ENCODE measurements around the gene ZFAND3.

The ZFAND3 gene

GRCh38 chr6:38054527-38055202 lies 235.1 kb downstream of the ZFAND3 start:
- H2AFZ ChIP-seq (ENCODE audit: low read depth, low read length): no peak overlapping the region
- no peak for TF ChIP-seq EZH2 (IDR thresholded peaks at IDR 0.05; ENCODE audit: borderline replicate concordance, low read depth, low read length, severe bottlenecking)
- TF ChIP-seq, protein P1, sequence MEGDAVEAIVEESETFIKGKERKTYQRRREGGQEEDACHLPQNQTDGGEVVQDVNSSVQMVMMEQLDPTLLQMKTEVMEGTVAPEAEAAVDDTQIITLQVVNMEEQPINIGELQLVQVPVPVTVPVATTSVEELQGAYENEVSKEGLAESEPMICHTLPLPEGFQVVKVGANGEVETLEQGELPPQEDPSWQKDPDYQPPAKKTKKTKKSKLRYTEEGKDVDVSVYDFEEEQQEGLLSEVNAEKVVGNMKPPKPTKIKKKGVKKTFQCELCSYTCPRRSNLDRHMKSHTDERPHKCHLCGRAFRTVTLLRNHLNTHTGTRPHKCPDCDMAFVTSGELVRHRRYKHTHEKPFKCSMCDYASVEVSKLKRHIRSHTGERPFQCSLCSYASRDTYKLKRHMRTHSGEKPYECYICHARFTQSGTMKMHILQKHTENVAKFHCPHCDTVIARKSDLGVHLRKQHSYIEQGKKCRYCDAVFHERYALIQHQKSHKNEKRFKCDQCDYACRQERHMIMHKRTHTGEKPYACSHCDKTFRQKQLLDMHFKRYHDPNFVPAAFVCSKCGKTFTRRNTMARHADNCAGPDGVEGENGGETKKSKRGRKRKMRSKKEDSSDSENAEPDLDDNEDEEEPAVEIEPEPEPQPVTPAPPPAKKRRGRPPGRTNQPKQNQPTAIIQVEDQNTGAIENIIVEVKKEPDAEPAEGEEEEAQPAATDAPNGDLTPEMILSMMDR (IDR thresholded peaks at IDR 0.05; ENCODE audit: borderline replicate concordance, extremely low read depth, low read length, poor library complexity, severe bottlenecking): no peak
- H3K9me3 ChIP-seq (ENCODE audit: insufficient read depth, low read length, severe bottlenecking): no peaks in the 10 kb centered on the region
- no peak for ATAC-seq (ENCODE audit: insufficient read depth, low read depth)
- H4K20me1 ChIP-seq (ENCODE audit: insufficient read depth, low read length): peaks cover 22% of the 10 kb centered on the region; the same call in 1 of the 2 replicates
- H3K27ac ChIP-seq (ENCODE audit: low read length): no peak overlapping the region
- H3K36me3 ChIP-seq (ENCODE audit: insufficient read depth, low read length): no peaks in the 10 kb centered on the region
- H3K9ac ChIP-seq (ENCODE audit: low read depth, low read length): no peak overlapping the region
- H3K4me1 ChIP-seq (ENCODE audit: insufficient read depth, low read length): no peaks in the 10 kb centered on the region
- DNase-seq: no peak
- peaks cover 37% of the 10 kb centered on the region for H3K79me2 ChIP-seq (ENCODE audit: insufficient read depth, low read length)
- no peak overlapping the region for H3K4me3 ChIP-seq (ENCODE audit: low read depth in 1 of 2, low read length in 2 of 2)
- no peaks in the 10 kb centered on the region for H3K27me3 ChIP-seq (ENCODE audit: insufficient read depth, low read length, poor library complexity)
- H3K4me2 ChIP-seq (ENCODE audit: insufficient read depth, low read length): no peak overlapping the region

DNA sequence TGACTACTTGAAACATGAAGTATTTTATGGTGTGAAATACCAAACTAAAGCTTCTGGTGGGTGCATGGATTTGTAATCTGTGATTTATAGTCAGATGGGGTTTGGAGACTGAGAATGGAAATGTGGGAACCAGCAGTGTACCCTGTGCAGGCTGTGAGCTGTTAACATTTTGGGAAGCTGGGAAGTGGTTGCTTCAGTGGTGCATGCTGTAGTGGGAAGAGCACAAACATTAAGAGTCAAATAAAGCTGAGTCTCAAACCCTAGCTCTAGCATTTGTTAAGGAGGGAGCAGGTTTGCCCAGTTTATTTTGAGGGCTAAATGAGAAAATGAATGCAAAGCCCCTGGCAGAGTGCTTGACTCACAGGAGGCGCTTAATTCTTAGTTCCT lies 235.7 kb downstream of the ZFAND3 start:
- Histone ChIP-seq H3K27ac (ENCODE audit: low read length) (no peak overlapping the region), H3K9ac (ENCODE audit: low read depth, low read length) (no peak overlapping the region), H2AFZ (ENCODE audit: low read depth, low read length) (no peak overlapping the region), H3K4me1 (ENCODE audit: insufficient read depth, low read length) (no peaks in the 10 kb centered on the region), H4K20me1 (ENCODE audit: insufficient read depth, low read length) (peaks cover 22% of the 10 kb centered on the region; the same call in 1 of the 2 replicates), H3K4me2 (ENCODE audit: insufficient read depth, low read length) (no peak overlapping the region), H3K79me2 (ENCODE audit: insufficient read depth, low read length) (peaks cover 37% of the 10 kb centered on the region), H3K36me3 (ENCODE audit: insufficient read depth, low read length) (no peaks in the 10 kb centered on the region), H3K9me3 (ENCODE audit: insufficient read depth, low read length, severe bottlenecking) (no peaks in the 10 kb centered on the region), H3K4me3 (ENCODE audit: low read depth in 1 of 2, low read length in 2 of 2) (no peak overlapping the region), H3K27me3 (ENCODE audit: insufficient read depth, low read length, poor library complexity) (no peaks in the 10 kb centered on the region)
- TF ChIP-seq, protein P1 (IDR thresholded peaks at IDR 0.05; ENCODE audit: borderline replicate concordance, extremely low read depth, low read length, poor library complexity, severe bottlenecking): no peak
- TF ChIP-seq EZH2 (IDR thresholded peaks at IDR 0.05; ENCODE audit: borderline replicate concordance, low read depth, low read length, severe bottlenecking): no peak
- ATAC-seq (ENCODE audit: insufficient read depth, low read depth) (no peak), DNase-seq (no peak)

DNA sequence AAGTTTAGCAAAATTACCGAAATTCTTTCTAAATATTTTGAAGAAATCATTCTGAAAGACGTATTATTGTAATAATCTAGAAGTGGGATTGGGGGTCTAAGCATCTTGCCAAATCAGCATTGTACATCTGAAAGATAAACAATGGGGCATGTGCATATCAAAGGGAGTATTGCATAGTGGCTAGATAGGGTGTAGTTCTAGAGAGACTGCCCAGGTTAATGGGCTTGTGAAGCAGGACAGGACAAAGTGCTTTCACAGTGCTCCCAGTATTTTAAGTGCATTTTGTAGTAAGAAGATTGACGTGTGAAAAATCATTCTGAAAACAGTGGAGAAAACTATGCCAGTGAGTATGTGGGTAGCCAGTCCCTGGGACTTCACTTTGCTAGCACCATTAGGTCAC lies 236.8 kb downstream of the ZFAND3 start:
- Histone ChIP-seq H3K9me3 (ENCODE audit: insufficient read depth, low read length, severe bottlenecking) (no peaks in the 10 kb centered on the region), H3K36me3 (ENCODE audit: insufficient read depth, low read length) (peaks cover under 1% of the 10 kb centered on the region; the same call in 1 of the 2 replicates), H3K27me3 (ENCODE audit: insufficient read depth, low read length, poor library complexity) (no peaks in the 10 kb centered on the region), H3K4me3 (ENCODE audit: low read depth in 1 of 2, low read length in 2 of 2) (no peak overlapping the region), H3K79me2 (ENCODE audit: insufficient read depth, low read length) (peaks cover 31% of the 10 kb centered on the region), H3K4me1 (ENCODE audit: insufficient read depth, low read length) (no peaks in the 10 kb centered on the region), H2AFZ (ENCODE audit: low read depth, low read length) (no peak overlapping the region), H3K27ac (ENCODE audit: low read length) (no peak overlapping the region), H3K9ac (ENCODE audit: low read depth, low read length) (no peak overlapping the region), H4K20me1 (ENCODE audit: insufficient read depth, low read length) (peaks cover 15% of the 10 kb centered on the region; the same call in 1 of the 2 replicates), H3K4me2 (ENCODE audit: insufficient read depth, low read length) (no peak overlapping the region)
- no peak for TF ChIP-seq EZH2 (IDR thresholded peaks at IDR 0.05; ENCODE audit: borderline replicate concordance, low read depth, low read length, severe bottlenecking)
- TF ChIP-seq, protein P1 (IDR thresholded peaks at IDR 0.05; ENCODE audit: borderline replicate concordance, extremely low read depth, low read length, poor library complexity, severe bottlenecking): no peak
- ATAC-seq (ENCODE audit: insufficient read depth, low read depth): no peak
- DNase-seq: no peak
